GM18507 (cell line): Measurements from ENCODE around the gene ASNSD1.

Experiments
- DNase-seq: peaks from one replicate; pipeline ENCODE4 v3.0.0; 2011; ENCODE audit warnings: low read depth; ENCODE audit not compliant: insufficient read length; ENCODE audit errors: extremely low spot score
- FAIRE-seq: peaks from 2 replicates; lab custom pipeline; 2011; peaks lifted over from hg19 to GRCh38; lab: Jason Lieb, UNC

ASNSD1 gene

DNA sequence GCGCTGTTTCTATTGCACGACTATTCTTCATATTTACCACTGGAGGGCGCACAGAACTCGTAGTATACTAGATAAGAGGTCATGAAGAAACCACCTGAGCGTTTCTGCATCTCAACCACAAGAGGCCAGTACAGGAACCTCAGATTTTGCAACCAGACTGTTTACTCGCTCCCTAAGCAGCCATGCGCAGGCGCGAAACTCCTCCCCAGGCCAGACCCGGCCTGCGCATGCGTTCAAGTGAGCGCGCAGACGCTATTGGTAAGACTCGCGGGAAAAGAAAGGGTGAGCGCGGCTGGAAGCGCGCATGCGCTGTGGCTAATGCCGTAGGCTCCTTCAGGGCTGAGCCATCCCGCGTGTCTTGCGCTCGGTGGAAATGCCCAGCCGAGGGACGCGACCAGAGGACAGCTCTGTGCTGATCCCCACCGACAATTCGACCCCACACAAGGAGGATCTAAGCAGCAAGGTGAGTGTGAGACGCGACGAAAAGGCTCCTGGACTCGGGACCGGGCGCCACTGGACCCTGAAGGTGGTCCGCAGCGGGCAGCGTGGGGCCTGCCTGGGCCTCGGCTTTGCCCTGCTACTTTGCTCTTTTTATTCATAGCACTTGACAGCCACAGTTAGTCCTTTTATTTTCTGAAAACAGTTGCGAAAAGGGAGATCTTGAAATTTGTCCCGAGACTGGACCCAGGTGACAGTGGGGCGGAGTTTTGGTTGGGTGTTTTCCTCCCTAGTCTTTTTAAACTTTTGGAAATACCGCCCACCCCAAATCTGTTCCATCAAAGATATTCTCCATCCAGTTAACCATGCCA, at the start of gene ASNSD1:
Gene ASNSD1 (plus strand): TSS at position 312 of the 809 bp plus-strand sequence. CDS start 4,674 bp downstream, outside the sequence.
- peak; percentile 99 for FAIRE-seq

DNA sequence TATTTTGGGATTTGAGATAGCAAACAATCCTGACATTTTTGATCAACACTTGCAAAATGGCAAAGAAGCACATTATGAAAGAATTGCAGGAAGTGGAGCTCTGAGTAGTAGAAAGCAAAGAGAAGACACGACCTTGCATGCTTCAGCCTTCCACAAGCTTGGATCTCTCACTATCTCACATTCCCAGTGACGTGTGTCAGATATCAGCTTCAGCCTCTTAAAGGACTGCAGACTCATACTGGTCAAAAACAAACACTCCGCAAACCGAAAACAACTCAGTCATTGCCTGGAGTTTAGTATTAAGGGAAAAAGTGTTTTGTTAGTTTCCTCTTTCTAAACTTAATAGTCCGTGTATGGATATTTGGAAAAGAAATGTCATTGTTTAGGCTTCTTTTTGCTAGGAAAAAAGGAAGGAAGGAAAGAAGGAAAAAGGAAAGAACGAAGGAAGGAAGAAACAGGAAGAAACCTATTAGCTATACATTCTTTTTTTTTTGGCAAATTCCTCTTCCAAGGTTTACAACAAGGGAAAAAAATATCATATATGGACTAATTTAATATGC, 48.1 kb upstream of the ASNSD1 start:
- FAIRE-seq (no peak), DNase-seq (no peak)

More for the DNA sequence above, at the start of gene ASNSD1:
- DNase-seq, result peak; percentile 89

DNA sequence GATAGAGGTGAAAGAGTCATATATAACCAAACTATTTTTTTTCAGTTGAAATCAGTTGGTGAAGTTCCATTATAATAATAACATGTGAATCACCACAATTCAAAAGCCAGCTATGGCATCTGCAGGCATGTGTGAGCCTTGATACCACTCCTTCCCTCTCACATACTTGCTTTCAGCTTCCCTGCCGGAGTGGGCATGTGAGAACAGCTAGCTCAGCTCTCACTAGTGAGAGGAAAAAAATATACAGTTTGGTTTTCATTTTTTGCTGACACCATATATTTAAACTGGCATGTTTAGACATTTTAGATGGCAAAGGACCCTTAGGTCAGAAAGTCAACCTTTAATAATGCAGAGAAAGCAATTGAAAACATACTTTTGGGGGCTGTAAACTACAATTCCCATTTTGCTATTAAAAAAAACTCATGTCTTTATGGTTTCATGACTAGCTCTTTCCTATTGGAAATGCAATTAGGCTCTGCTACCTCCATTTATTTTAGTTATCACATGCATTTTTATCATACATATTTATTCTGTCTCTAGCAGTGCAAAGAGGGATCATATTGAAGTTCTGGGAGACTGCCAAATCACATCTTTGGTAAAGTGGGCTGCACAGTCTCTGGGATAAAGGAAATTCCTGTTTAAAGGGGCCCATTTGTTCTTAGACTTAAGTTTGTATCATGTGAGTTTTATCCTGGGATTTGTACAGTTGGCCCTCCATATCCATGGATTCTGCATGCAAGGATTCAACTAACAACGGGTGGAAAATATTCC, 47.4 kb upstream of the ASNSD1 start:
- FAIRE-seq, result no peak
- no peak for DNase-seq

DNA sequence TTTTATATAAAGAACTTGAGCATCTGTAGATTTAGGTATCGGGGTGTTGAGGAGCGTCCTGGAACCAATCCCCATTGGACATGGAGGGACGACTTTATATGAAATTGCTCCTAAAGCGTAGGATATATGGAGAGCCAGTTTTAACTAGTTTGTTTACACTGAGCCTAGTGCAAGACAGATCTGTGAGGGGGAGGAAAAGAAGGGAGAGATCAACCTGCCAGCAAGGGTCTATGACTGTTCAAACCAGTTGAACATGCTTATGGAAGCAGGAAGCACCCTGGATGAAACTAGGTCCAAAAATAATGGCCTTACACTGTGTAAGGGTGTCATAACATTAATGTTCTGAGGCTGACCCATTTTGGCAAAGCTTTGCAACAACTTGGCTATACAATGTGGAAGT, 46.7 kb upstream of the ASNSD1 start:
- FAIRE-seq, result no peak

DNA sequence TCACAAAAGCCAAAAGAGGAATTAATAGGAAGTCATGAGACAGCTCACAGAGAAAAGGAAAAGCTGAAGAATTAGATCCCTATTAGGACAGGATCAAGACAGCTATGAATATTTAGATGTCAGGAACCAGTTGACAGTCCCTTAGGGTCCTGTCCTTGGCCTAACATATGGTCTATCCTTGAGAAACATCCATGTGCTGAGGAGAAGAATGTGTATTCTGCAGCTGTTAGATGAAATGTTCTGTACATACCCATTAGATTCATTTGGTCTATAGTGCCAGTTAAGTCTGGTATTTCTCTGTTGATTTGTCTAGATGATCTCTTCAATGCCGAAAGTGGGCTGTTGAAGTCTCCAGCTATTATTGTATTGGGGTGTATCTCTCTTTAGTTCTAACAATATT, 43.1 kb upstream of the ASNSD1 start:
- DNase-seq (no peak), FAIRE-seq (no peak)

More for the DNA sequence above, 46.7 kb upstream of the ASNSD1 start:
- no peak for DNase-seq

DNA sequence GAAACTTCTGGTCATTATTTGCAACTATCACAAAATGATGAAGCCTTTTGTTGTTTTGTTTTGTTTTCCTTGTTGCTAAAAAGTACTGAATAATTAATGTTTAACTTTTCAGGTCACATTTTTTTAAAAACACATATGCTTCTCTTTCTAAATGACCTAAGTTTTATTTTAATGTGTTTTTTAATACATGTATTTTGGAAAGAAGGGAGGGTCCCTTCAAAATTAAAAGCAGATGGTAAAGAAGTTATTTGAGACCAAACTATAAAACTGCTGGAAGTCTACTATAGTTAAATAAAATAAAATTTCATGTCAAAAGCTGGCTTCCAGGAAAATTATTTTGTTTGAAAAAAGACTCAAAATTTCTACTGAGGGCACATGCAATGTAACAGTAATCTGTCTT, 39.5 kb upstream of the ASNSD1 start:
- FAIRE-seq (no peak), DNase-seq (no peak)

DNA sequence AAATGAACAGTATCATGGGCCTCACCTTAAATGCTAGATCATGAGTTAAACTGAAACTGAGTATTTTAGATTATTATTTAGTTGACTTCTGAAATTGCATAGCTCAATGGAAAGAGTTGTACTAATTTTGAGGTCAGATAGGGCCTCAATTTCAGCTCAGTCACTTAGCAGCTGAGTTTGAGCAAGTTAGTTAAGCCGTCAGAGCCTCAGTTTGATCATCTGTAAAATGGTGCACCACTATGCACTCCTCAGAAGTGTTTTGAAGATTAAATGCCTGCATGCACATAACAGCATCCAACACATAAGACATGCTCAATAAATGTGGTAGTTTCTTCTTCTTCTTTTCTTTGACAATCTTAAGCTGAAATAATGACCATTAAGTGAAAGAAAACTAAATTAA, 38.2 kb upstream of the ASNSD1 start:
- FAIRE-seq, result no peak
- DNase-seq, result no peak

DNA sequence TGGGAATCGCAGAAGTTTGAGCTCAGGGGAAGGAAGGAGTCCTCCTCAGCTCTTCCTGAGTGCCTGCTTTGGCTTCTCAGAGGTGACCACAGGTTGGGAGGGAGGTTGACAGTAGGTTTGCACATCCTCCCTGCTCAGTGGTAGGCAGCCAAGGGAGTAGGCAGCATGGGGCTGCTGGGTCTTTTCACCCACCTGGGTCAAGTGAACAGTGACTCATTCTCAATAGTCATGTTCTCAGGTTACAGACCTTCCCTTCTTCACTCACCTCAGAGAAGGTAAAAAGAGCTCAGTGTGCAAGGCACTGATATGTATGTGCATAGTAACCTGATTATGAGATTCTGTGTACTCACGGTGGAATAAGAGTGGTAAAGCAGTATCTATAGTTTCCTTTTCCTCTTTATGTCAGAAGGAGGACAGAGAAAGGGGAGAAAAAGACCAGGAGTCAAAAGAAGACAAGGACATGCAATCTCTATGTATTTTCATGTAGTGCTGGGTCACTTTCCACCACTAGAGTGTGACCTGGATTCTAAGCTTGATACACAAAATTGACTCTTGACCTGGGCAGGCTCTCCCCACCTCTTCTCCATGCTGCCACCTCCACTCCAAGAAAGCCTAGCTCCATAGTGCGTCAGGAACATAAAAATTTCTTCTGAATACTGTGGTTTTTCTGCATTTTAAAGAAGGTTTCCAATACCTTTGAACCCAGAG, 36.5 kb upstream of the ASNSD1 start:
- DNase-seq (no peak), FAIRE-seq (no peak)

DNA sequence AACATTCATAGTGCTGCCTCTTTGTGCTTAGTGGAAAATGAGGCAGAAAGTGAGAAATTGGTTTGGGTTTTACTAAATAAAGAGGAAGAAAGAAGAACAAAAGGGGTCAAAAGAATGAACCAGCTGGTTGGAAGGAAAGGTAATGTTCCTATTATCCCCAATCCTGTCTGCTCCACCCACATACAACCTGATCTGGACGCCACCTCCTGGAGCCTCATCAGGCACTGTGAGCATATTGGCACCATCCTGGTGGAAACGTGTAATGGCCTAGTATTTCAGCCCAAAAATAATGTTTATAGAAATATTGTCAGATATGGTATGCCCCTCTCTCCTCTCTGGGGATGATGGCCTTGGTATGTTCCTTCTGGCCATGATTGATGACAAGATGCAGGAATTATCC, 35.6 kb upstream of the ASNSD1 start:
- DNase-seq (no peak), FAIRE-seq (no peak)

DNA sequence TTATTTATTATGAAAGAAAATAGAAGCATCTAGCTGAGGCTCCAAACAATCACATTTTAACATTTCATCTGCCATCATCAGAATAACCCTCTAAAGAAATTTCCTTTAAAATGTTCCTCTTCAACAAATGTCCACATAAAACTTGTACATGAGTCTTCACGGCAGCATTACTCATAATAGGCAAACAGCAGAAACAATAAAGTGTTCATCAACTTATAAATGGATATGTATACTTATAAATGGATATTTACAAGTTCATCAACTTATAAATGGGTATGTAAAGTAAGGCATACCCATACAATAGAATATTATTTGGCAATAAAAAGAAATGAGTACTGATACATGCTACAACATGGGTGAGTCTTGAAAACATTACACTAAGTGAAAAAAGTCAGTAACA, 33.5 kb upstream of the ASNSD1 start:
- FAIRE-seq, result no peak
- no peak for DNase-seq

DNA sequence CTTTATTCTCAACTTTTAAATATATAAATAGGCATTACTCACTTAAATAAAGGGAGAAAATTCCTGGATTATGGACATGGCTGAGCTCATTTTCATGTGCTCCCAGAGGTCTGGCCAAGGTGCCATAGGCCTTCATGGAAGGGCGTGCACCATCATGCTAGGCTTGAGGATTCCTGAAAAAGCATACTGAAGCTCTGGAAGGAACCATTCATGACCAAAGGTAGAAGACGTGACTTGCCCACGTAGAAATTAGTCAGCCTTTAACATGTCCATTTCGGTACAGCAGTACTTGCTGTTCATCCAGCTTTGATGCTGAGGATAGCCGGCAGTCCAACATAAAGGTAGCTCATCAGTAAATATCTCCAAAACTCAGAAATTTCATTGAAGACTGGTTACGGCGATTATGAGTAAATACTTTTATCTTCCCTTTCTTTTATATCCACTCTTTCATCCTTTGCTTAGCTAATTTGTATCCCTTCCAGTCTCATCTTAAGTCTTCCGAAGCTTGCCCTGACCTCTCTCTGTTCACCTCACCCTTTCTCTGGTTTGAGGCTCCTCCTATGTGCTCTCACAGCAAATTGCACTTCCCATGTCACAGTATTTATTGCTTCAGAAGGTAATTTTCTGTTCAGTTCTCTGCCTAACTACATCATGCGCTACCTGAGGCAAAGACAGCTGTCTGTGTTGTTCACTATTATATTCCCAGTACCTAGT, 32.3 kb upstream of the ASNSD1 start:
- FAIRE-seq (no peak), DNase-seq (no peak)

DNA sequence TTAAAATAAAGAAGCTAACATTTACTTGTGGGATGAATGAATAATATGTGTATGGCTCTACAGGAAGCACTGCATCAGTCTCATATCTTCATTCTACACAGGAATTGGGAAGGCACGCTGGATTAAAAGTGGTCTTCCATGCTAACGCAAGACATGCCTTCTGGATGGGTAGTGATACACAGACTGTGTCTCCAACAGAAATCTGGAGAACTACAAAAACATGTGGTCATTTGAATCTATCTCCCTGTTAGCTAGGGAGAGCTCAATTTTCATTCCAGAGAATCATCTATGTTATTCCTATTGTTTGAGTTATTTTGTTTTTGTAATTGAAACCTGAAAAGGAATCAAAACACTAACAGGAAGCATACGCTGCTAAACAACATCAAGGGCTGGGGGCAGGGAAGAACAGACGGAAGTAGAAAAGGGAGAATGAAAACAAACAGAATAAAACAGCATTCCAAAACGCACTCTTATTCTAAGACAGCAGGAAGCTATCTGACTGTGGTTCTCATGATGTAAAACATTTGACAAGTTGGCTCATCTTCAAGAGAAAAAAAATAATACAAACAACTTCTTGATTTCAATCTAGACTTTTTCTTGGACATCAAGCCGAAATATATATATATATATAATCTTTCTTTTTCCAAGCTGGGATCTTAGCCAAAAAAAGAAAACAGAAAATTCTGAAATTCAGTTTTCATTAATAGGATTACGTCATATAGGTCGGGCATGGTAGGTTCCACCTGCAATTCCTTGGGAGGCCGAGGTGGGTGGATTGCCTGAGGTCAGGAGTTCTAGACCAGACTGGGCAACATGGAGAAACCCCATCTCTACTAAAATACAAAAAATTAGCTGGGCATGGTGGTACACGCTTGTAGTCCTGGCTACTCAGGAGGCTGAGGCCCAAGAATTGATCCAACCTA, 31.5 kb upstream of the ASNSD1 start:
- FAIRE-seq (no peak), DNase-seq (no peak)

DNA sequence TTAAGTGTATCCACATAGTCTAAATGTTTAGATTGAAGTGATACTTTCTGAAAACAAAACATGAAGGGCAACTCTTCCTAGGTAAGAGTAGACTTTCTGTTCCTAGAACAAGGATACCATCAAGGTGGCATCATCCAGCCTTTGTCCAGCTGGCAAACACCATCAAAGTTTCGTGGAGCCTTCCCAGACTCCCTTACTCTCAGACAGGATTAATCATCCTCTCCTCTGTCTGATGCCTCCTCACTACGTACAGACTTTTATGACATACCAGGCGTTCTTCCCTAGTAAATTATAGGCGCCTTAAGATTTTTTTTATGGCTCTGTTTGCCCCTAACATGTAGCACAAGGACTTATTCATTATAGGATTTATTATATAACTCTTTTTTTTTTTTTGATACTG, 29.4 kb upstream of the ASNSD1 start:
- DNase-seq (no peak), FAIRE-seq (no peak)

DNA sequence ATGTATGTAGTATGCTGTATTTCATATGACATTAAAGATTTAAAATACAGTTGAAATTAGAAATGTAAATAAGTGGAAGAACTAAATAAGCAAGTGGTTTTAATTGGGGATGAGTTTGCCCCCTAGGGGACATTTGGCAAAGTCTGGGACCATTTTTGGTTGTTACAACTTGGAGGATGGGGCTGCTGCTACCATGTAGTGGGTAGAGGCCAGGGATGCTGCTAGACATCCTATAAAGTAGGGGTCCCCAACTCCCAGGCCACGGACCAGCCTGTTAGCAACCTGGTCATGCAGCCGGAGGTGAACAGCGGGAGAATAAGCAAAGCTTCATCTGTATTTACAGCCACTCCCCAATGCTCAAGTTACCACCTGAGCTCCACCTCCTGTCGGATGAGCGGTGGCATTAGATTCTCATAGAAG, 27.9 kb upstream of the ASNSD1 start:
- no peak for FAIRE-seq

DNA sequence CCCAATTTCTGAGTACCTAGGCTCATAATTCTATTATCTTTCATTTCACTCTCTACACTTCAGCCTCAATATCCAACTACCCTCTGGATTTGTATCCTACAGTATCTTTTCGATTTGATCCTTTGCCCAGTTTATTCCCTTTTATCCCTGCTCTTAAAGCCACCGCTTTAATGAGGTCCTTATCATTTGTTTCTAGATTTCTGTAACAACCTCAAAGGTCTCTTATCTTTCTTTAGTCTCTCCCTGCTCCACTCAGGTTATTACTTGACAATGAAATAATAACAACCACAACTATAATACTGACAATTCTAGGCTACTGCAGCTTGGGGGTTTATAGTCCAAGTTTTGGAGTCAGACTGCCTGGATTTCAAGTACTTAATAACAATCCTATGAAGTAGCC, 25.9 kb upstream of the ASNSD1 start:
- no peak for DNase-seq
- FAIRE-seq, result no peak

More for the DNA sequence above, 27.9 kb upstream of the ASNSD1 start:
- no peak for DNase-seq

DNA sequence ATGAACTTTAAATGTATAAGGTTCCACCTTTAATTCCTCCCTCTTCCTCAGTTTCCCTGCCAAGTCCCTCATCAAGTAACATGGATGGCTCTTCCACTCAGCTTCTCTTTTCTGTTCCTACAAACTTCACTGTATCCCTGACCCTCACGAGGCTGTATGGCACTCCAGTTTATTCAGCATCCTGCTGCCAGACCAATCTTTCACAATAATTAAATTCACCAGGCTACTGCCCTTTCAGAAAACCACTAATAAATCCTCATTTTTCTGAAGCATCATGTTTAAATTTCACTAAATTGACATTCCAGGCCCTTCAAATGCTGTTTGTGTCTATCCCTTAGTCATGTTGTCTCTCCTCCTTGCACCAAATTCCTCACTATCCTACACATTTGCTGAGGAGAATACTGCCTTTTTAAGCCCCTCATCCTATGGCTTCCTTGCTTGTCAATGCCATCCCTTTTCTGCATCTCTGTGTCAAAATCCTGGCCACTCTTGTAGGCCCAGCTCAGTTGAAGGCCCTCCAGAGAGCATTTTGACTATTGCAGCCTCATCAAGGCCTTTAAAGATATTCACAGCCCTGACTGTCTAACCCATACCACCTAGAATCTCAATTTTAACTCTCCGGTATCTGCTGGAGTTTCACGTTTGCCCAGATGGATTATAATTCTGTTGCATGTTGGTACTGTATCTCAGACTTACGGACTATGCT, 22.8 kb upstream of the ASNSD1 start:
- FAIRE-seq (no peak), DNase-seq (no peak)

DNA sequence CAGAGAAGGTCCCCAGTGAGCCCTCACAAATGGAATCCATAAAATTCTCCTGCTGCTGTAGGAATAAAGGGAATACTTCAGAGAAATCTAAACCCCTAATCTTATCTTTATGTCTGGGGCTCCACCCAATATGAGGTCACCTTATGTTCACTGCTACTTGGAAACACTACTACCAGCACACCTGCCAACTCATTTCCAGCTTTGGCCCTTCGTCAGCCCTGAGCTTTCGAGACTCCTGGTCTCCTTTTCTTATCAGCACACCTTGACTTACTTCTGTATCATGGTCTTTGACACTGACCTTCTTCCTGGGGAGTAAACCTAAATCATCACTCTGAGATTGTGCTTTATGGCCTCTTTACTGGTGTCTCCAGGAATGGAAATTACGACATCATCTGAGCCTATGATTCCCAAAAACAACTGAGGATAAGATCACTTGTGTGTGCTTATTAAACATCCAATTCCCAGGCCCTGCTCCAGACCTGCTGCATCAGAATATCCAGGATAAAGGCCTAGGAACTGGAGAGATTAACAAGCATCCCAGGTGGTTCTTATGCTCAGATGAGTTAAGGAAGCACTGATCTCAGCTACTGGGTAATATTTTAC, 22.2 kb upstream of the ASNSD1 start:
- FAIRE-seq (no peak), DNase-seq (no peak)
